Stimulated activated CD8-positive, alpha-beta memory T cell treated with anti-CD3 and anti-CD28 coated beads, Interleukin-15, amount 100 ng/mL, for 24 hours (primary cell): Measurements from ENCODE around the gene PBX1.

ENCODE experiments used
- DNase-seq: peaks from one replicate; pipeline ENCODE4 v3.0.0-alpha.2; 2020; ENCODE audit warnings: low read depth

Gene PBX1

GRCh38 chr1:164670786-164671185 is 111.8 kb downstream of the PBX1 start:
- DNase-seq: no peak

GRCh38 chr1:164671323-164671965 is 112.5 kb downstream of the PBX1 start:
- no peak for DNase-seq

GRCh38 chr1:164671966-164672571 is 113.1 kb downstream of the PBX1 start:
- no peak for DNase-seq

- DNase-seq: no peak
These were observed 113.6 kb downstream of the PBX1 start for GRCh38 chr1:164672588-164672987.

- no peak for DNase-seq
These were observed 114.7 kb downstream of the PBX1 start for GRCh38 chr1:164673584-164674214.

GRCh38 chr1:164675342-164675904 is 116.4 kb downstream of the PBX1 start:
- DNase-seq: no peak

- DNase-seq: no peak
These were observed 119.2 kb downstream of the PBX1 start for GRCh38 chr1:164678136-164678700.

GRCh38 chr1:164682570-164682969 is 123.6 kb downstream of the PBX1 start:
- no peak for DNase-seq

- no peak for DNase-seq
These were observed 124.3 kb downstream of the PBX1 start for GRCh38 chr1:164683235-164683634.

GRCh38 chr1:164685266-164686035 is 126.5 kb downstream of the PBX1 start:
- DNase-seq: no peak

GRCh38 chr1:164687777-164688176 is 128.8 kb downstream of the PBX1 start:
- DNase-seq: no peak

GRCh38 chr1:164688791-164689190 is 129.8 kb downstream of the PBX1 start:
- no peak for DNase-seq

- no peak for DNase-seq
These were observed 130.9 kb downstream of the PBX1 start for GRCh38 chr1:164689672-164690511.

GRCh38 chr1:164692420-164692819 is 133.4 kb downstream of the PBX1 start:
- DNase-seq: no peak

GRCh38 chr1:164693564-164694359 is 134.8 kb downstream of the PBX1 start:
- DNase-seq: no peak

GRCh38 chr1:164694505-164694904 is 135.5 kb downstream of the PBX1 start:
- DNase-seq: no peak

GRCh38 chr1:164695956-164696665 is 137.1 kb downstream of the PBX1 start:
- no peak for DNase-seq

GRCh38 chr1:164699815-164700491 is 141.0 kb downstream of the PBX1 start:
- DNase-seq: no peak

GRCh38 chr1:164700683-164701082 is 141.7 kb downstream of the PBX1 start:
- no peak for DNase-seq
